ENCODE results near the gene PNCK.

PNCK gene

DNA sequence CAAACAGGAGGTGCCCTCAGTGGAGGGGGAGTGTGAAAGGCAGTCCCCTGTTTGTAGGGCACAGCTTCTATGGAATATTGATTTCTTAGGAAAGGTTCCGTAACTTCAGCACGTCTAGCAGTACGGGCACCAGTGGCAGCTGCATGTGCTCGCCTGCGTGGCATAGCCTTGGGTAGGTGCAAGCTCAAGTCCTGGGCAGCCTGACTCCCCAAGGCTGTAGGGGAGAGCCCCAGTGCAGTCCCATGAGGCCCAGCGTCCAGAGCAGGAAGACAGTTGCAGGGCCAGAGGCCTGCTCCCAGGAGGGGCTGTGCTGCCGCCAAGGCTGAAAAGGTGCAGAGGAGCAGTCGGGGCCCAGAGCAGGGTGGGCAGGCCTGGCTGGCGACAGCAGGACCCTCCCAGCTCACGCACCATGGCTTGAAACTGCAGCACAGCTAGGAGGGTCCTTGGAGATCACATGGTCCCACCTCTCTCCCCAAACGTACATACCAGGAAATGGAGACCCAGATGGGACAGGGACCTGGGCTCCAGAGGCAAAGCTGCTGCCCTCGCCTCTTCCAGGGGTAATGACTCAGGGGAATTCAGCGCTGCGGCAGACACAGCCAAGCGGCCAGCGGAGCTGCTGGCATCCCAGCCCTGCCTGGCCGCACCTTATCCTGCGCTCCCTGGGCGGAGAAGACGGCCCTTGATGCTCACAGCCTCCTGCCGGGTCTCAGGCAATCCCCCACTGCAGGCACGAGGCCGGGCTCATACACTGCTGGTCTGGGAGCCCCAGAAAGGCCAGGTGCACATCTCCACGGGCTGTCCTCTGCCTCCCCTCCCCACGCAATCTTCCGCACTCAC, 32.7 kb downstream of the PNCK start:
- no peak for DNase-seq

DNA sequence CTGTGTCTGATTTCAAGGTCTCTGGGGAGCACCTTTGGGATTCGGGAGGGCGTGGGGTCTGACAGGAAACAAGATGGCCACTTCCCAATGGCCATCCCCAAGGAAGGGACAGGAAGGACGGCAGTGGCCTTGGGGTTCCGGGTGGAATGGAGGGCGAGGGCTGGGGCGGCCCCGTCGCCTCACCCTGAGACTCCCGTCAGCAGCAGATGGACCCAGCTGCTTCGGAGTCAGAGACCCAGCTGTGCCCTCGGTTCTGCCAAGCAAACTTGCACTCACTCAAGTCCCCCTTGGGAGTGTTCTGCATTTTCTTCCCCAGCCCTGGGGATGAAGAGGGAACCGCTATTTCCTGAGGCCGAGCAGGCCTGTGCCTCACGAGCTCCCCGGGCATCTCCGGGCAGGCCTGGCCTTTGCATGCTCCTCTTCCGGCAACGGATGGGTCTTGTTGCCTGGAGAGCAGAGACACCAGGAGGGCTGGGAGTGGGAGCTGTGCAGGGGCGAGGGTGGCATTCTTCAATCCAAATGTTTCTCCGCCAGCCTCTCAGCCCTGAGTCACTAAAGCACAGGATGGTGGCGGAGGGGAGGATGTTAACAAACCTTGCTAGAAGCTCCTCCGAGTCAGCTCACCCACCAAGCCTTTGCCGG, 33.4 kb downstream of the PNCK start:
- DNase-seq, result no peak

- DNase-seq, result no peak
These were observed 34.2 kb downstream of the PNCK start for GRCh38 chrX:153639177-153640044.

DNA sequence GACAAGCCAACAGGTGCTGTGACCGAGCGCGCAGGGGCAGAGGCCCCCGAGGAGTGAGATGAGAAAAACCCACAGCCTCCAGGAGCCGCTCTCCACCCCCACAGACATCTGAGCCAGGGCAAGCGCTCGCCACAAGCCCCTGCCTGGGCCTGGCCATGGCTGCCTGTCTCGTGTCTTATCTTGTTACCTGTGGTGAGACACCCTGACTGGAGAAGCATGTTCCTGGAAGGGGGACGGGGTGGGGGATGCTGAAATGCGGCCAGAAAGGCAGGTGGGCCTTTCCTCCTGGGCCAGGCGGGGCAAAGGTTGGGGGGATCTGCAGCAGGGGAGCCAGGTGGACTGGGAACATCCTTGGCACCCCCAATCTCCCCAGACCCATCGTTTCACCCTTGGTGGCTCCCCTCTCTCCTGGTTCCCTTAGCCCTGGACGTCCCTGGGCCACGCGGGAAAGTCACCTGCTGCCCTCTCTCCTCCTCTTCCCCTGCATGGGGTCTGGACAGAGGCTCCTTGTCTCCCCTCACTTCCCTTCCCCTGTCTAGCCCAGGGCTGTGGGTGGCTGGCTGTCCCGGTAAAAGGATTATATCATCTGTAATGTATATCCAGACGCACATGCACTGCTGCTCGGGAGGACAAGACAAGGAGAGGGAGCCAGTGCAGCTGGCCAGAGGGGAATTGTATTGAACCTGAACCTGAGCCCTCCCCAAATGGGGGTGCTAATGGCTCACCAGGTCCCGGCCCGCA, 35.0 kb downstream of the PNCK start:
- DNase-seq, result no peak

DNA sequence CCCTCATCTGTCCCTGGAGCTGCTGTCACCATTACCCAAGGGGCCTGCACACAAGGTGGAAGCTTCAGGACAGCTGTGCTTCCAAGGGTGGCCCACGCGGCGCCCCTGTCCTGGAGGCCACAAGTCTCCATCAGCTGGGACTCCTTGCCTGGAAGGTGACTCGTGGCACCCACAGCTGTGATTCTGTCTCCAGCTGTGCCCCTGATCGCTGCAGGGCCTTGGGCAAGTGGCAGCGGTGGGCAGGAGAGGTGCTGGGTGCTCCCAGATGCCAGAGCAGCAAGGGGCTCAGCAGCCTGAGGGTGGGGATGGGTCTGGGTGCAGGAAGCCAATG, 35.6 kb downstream of the PNCK start:
- DNase-seq, result no peak

DNA sequence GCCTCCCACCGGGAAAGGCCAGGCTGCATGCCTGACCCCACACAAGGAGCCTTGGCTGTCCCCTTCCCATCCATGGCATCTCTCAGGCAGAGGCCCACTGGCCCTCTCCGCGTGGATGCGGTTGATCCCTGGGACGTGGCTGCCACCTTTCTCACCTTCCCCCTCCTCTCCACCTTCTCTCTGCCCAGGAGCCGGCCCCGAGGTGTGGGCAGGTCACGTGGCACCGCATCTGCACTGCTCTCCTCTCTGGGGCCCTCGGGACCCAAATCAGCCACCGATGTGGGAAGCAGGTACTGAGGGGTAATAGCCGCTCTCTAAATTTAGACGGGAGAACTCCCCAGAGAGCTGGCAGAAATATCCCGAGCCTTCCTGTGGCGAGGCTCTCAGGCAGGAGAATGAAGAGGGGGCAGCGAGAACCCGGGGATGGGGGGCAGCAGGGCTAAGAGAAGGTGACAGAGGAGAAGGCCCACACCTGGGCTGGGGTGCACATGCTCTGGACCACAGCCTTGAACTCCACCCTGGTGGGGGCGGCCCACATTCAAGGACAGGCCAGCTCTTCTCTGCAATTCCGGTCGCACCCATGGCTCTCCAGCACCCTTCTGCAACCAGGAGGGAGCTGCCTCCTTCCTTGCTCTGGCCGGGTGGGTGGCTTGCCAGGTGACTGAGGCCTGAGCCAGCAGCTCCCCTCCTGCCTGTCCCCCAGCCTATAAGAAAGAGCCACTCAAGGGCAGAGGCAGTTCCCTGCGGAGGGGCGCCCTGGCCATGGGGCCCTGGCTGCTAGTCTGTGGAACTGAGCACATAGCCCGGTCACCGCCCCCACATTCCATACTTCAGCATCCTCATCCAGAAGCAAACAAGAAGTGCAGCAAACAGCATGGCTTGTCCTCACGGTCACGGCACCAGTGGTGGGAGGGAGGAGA, 36.2 kb downstream of the PNCK start:
- no peak for DNase-seq

- DNase-seq, result no peak
These were observed 36.9 kb downstream of the PNCK start for GRCh38 chrX:153636716-153637115.

- DNase-seq, result peak; percentile 22
These were observed 37.6 kb downstream of the PNCK start for GRCh38 chrX:153635788-153636668.

GRCh38 chrX:153635388-153635787, 38.2 kb downstream of the PNCK start:
- no peak for DNase-seq

- DNase-seq, result no peak
These were observed 38.8 kb downstream of the PNCK start for GRCh38 chrX:153634832-153635231.

DNA sequence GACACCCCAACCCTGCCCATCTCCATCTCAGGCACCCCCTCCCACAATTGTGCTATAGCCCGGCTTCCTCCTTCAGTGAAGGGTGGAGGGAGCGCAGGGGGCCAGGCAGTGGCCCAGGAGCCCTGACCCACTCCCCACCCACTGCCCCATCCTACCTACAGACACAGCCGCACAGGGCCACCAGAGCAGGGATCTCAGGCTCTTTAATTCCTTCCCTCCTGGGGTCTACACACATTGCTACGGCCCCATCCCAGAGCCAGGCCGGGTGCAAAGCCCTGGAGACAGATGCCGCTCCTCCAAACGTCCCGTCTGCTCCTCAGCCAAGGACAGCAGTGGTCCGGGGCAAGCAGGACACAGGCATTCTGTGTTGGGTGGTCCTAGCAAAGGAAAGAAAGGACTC, 39.4 kb downstream of the PNCK start:
- DNase-seq, result no peak

- no peak for DNase-seq
These were observed 39.9 kb downstream of the PNCK start for GRCh38 chrX:153633607-153634180.

- no peak for DNase-seq
These were observed 40.6 kb downstream of the PNCK start for GRCh38 chrX:153633048-153633447.

DNA sequence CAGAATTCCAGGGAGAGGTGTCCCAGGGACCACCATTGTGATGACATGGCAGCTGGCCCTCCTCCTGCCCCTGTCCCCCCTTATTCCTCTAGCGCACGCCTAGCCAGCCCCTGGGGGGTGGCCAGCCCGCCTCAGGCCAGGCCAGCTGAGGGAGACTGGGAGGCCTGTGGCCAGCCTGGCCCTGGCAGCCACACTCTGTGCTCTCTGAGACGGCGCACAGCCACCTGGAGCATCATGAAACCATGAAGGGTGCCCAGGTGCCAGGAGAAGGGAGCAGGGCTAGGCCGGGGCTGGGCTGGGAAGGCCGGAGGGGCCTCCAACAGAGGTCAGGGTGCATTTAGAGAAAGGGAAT, 41.0 kb downstream of the PNCK start:
- DNase-seq, result no peak

DNA sequence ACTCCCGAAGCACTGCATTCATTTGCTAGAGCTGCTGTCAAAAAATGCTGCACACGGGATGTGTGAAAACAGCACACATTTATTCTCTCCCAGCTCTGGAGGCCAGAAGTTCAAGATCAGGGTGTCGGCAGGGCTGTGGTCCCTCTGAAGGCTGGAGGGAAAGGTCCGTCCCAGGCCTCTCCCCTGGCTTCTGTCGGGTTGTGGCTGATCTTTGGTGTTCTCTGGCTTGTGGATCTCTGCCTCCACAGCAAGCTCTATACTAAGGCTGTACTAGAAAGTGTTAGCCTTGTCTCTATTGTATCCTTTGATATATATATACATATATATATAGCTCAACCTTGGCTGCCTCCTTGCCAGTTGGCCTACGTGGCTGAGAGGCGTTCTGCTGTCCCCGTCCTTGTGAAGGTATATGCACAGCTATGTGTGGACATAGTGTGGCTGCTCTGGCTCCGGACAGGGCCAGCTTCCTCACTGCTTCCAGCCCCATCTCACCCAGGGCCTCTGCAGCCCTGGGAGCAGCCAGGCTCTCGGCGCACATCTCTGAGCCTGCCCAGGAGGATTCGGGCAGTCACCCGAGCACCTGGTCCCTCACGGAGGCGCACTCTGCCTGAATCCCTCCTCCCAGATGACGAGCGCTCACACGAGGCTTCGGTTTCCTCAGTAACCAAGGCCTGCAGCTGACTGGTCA, 41.6 kb downstream of the PNCK start:
- no peak for DNase-seq

DNA sequence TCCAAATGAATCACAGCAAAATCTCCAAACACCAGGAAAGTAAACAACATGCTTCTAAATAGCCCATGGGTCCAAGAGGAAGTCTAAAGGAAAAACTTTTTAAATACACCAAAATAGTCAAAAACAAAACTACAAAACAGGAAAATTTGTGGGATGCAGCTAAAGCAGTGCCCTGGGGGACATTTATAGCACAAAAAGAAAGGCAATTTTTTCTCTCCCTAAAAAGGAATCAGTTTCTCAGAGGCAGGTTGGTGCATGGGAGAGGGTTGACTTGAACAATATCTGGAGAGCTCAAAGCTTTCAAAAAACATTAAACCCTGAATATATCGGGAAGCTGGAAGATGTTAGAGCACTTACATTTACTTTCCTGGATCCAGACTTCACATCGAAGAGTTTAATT, 42.3 kb downstream of the PNCK start:
- DNase-seq, result no peak

DNA sequence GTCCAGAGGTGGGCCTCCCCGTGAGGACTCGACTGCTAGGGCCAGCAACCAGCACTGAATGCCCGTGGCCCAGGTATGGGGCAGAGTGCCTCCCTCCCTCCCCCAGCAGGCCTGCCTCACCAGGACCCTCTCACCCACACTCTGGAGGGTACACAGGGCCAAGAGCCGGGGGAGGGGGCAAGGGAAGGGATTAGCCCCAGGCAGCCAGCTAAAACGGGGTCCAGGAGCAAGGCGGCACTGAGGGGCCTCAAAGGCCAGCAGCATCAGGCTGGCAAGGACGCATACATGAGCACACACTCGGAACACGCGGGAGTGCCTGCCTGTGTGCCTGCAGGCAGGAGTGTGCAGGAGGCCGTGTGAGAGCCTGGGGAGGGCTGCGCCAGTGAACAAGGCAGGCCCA, 44.9 kb downstream of the PNCK start:
- DNase-seq, result no peak

DNA sequence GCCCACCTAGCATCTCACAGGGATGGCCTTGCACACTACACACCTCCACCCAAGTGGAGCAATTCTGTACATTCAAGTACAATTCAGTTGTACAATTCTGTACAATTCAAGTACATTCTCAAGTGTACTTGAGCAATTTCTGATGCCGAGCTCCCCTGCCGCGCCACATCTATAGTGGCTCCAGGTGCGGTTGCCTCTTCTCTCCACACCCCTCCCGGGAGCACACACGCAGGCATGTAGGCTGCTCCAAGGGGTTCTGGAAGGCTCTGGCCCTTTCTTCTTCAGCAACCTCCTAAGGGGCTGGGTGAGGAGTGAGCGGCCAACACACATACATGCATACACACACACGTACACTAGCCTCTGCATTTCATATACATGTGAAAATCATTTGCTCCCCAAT, 45.5 kb downstream of the PNCK start:
- no peak for DNase-seq

DNA sequence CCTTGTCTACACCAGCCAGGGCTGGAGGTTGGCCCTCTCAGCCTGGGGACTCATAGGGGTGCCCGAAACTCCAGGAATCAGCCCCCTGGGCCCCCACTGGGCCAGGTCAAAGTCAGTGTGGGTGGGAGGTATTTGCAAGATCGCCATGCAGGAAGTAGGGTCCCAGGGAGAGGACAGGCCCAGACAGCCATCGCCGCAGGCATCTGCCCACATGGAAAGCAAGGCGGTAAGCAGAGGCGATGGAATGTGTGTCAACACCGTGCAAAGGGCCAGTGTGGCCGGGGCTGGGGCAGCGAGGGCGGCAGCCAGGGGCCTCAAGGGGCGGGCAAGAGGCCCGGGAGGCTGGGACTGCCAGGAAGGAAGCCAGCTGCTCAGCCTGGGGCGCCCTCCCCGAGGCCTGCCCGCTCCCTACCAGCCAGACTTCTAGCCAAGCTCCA, 45.9 kb downstream of the PNCK start:
- no peak for DNase-seq

Data from inflammatory macrophage treated with lipopolysaccharide for 4 hours (primary cell).